Peyer's patch (tissue), 4 donors: ENCODE measurements around the gene ISOC2.

Source experiments
- POLR2A ChIP-seq, 2 donors: fragments of 450-650 bp; IDR thresholded peaks; one replicate each; pipeline ENCODE4 v1.5.1; 2017; ENCODE audit warnings: antibody characterized with exemption in 2 of 2, mild to moderate bottlenecking in 2 of 2, moderate library complexity in 2 of 2
- TF ChIP-seq, protein P1 (sequence below), 6 experiments: fragments of 450-650 bp in 4 of 6; fragments of 200-600 bp in 2 of 6; sonication (generic) in 1 of 6; IDR thresholded peaks; one replicate each; pipeline ENCODE4 v1.5.1; 2017 to 2019; ENCODE audit warnings: antibody characterized with exemption in 6 of 6, mild to moderate bottlenecking in 3 of 6, moderate library complexity in 1 of 6

GRCh38 chr19:55481794-55482155, 20.3 kb upstream of the ISOC2 start:
- TF ChIP-seq, protein P1, sequence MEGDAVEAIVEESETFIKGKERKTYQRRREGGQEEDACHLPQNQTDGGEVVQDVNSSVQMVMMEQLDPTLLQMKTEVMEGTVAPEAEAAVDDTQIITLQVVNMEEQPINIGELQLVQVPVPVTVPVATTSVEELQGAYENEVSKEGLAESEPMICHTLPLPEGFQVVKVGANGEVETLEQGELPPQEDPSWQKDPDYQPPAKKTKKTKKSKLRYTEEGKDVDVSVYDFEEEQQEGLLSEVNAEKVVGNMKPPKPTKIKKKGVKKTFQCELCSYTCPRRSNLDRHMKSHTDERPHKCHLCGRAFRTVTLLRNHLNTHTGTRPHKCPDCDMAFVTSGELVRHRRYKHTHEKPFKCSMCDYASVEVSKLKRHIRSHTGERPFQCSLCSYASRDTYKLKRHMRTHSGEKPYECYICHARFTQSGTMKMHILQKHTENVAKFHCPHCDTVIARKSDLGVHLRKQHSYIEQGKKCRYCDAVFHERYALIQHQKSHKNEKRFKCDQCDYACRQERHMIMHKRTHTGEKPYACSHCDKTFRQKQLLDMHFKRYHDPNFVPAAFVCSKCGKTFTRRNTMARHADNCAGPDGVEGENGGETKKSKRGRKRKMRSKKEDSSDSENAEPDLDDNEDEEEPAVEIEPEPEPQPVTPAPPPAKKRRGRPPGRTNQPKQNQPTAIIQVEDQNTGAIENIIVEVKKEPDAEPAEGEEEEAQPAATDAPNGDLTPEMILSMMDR (IDR thresholded peaks at IDR 0.05), result no peak
- TF ChIP-seq POLR2A (IDR thresholded peaks at IDR 0.05), result no peak
